ENCODE measurements around the gene CRTAC1. TPM values are rescaled to one million over a fixed set of nuclear protein-coding genes. Genes with fewer than 3 reads are reported as not detected.

The CRTAC1 gene
- polyA plus RNA-seq, 4 donors = 19.1 to 50.5 (median 34.2) TPM

DNA sequence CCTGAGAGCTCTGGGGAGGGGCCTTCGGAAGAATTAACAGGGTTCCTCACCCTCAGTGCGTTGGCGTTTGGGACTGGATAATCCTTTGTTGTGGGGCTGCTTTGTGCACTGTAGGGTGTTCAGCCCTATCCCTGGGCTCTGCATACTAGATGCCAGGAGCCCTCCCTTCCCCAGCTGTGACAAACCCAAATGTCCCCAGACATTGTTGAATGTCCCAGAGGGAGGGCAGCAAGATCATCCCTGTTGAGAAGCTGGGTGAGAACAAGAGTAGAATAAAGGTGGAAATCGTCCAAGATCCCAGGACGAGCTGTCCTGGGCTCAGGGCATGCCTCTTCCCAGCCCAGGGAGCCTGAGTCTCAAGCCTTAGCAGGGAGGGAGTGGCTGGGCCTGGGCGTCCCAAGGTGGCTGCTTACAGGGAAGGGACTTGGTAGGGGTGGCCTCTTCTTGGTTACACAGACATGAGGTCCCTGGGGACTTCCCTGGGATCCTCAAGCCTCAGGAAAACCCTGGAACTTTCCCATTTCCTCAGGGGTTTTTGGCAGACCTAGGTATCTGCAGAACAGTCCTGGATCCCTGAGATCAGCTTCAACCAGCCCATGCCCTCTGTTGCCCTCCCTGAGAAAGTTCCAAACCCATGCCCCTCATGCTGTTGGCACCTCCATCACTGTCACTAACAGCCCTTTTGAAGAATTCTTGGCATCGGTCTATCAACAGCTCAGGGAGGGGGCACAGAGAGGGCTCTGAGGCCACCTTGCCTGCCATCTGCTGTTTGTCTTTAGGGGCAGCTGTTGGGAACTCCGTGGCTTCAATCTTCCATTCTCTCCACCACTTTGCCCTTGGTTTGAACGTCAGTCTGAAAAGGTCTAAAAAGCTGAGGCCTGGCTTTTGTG is 127.0 kb downstream of the CRTAC1 start:
- no peak for DNase-seq (ENCODE audit: low read depth in 4 of 4, low spot score in 3 of 4)

DNA sequence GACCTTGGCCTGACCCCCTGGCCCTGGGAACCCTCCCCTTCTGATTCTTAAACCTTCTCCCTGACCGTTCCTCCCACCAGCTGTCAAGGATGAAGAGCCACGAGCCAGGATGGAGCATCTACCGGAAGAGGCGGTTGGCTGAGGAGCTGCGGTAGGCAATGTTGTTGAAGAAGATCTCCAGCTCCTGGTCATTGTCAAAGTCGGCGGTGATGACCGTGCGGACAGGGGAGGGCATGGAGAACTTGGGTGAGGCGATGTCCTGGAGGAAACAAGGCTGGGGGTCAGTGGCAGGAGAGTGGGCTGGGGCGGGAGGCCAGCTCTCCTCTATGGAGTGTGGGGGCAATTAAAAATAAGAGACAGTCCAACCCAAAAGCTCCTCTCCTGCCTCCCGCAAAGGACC is 129.0 kb downstream of the CRTAC1 start:
- DNase-seq (ENCODE audit: low read depth in 4 of 4, low spot score in 3 of 4) = no peak

DNA sequence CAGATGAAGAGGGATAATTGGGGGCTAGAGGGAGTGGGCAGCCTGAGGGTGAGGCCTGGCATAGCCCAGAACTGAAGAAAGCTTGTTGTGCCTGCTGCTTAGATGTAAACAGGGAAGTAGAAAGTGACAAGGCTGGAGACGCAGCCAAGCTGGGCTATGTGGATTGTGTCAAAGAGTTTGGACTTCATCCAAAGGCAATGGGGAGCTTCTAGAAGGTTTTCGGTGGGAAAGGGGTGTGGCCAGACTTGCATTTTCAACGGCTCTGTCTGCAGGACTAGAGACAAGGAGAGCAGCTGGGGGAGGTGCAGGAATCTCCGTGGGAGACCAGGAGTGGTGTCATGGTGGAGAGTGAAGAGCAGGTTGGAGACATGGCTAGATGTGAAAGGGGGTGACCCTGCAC is 132.0 kb downstream of the CRTAC1 start:
- DNase-seq (ENCODE audit: low read depth in 4 of 4, low spot score in 3 of 4) = no peak

DNA sequence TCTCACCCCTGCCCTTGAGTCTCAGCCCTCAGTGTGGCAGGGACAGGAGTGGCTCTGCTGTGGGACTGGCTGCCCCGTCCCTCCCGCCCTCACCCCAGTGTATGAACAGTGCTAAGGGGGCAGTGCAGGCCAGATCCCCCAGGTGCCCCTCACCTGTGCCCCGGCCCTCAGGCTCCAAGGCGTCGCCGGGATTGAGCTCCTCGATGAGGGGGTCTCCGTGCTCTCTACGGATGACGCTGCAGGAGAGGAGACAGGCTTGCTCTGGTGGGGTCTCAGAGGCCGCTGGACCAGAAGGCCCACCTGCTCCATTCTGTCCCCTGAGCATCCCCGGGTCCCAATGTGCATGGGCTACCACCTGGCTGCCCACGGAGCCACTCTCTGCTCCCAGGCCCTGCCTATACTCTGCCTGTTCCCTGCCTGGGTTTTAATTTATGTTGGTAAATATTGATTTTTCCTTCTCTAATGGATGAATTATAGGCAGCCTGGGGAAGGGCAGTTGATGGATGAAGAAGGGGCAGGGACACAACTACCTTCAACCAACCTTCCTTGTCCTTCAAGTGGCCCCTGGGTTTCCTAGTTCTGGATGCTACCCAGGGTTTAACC is 133.6 kb downstream of the CRTAC1 start:
- DNase-seq (ENCODE audit: low read depth in 4 of 4, low spot score in 3 of 4) = no peak

DNA sequence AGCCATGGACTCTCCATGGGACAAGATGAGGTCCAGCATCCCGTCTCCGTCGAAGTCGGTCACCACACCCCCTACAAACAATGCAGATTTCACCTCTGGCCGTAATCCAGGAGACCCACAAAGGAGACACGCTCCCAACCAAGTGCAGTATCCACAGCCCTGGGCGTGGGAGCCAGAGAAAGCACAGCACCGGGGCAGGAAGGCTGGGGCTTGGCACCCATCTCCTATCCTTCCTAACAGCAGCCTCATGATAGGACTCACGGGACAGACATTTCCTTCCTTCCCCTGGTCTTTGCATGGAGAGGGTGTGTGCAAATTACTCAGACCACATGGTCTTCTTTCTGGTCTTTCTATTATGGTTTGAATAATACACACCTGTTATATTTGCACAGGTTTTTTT is 134.5 kb downstream of the CRTAC1 start:
- DNase-seq (ENCODE audit: low read depth in 4 of 4, low spot score in 3 of 4) = no peak

DNA sequence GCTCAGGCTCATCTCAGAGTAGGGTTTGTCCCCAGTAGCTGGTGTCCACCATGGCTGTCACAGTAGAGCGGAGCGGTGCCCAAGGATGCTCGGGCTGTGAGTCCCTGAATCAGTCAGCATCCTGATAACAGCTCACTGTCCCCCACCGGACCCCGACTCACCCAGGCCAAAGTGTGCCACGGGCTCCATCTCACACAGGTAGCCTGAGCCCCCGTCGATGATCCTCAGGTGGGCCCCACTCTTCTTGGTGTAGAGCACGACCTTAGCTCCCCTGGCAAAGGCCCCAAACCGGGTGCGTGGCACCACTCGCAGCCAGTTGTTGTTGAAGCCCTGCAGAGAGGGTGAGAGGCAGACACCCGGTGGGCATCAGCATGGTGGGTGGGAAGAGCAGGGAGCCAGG is 135.3 kb downstream of the CRTAC1 start:
- no peak for DNase-seq (ENCODE audit: low read depth in 4 of 4, low spot score in 3 of 4)

DNA sequence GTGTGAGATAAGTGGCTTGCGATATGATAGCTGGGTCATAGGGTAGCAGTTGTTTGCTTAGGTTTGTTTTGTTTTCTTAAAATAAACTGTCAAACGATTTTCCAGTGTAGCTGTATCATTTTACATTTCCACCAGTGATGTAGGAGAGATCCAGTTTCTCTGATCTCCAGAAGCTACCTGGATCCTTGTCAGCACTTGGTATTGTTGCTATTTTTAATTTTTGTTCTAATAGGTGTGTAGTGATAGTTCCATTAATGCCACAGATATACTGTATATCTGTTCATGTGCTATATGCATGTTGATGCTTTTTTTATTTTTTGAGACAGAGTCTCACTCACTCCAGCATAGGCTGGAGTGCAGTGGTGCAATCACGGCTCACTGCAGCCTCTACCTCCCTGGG is 136.3 kb downstream of the CRTAC1 start:
- no peak for DNase-seq (ENCODE audit: low read depth in 4 of 4, low spot score in 3 of 4)

DNA sequence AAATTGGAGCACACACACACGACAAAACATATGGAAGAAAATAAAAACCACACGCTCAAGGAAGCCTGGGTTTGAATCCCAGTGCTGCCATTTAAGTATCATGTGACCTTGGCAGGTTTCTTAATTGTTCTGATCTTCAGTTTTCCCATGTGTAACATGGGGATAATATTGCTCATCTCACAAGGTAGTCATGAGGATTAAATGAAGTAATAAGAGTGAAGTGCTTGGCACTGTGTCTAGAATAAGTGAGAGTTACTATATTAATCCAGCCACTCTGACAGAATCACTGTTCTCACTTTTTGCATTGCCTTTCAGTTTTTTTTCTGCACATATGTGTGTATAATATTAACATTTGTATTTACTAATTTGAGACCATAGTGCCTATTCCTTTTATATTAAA is 137.5 kb downstream of the CRTAC1 start:
- no peak for DNase-seq (ENCODE audit: low read depth in 4 of 4, low spot score in 3 of 4)

DNA sequence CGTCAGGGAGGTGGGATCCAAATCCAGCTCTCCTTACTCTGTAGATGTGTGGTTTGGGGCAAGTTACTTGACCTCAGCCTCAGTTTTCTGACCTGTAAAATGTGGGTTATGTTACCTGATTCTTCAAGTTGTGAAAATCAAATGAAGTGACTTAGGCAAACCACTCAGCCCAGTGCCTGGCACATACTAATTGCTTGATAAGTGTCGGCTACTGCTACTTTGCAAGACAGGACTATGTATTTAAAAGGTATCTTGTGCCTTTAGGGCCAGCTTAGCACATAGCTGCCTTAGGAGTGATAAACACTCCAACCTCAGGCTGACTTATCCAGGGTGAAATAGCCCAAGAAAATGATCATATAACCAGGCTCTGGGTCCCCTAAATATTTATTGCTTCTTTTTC is 137.9 kb downstream of the CRTAC1 start:
- DNase-seq (ENCODE audit: low read depth in 4 of 4, low spot score in 3 of 4) = no peak

DNA sequence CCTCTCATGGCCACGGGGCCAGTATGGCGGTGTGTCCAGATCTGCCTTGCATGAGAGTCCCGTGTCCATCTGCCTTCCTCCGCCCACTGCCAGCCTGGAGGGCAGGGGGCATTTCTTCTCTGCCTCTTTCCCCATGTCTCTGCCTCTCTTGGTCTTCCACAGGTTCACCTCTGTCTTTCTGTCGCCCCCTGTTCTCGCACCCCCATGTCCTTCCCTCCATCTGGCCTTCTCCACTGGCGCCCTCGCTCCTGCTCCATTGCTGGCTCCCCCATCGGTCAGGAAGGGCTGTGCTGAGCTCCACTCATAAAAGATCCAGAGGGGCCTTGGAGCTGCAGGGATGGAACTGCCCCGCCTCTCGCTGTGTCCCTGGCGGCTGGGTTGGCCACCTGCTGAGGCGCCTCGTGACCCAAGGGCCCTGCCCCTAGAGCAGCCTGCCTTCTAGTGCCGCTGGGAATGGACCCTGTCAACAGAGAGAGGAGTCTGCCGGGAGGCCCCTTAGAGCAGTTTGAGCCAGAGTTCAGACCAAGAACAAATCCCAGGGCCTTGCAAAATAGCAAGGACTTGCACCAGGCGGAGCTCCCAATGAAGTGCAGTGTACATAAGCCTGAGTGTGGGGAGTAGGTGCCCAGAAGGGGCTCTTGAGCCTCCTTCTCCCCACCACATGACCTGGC is 138.8 kb downstream of the CRTAC1 start:
- no peak for DNase-seq (ENCODE audit: low read depth in 4 of 4, low spot score in 3 of 4)

DNA sequence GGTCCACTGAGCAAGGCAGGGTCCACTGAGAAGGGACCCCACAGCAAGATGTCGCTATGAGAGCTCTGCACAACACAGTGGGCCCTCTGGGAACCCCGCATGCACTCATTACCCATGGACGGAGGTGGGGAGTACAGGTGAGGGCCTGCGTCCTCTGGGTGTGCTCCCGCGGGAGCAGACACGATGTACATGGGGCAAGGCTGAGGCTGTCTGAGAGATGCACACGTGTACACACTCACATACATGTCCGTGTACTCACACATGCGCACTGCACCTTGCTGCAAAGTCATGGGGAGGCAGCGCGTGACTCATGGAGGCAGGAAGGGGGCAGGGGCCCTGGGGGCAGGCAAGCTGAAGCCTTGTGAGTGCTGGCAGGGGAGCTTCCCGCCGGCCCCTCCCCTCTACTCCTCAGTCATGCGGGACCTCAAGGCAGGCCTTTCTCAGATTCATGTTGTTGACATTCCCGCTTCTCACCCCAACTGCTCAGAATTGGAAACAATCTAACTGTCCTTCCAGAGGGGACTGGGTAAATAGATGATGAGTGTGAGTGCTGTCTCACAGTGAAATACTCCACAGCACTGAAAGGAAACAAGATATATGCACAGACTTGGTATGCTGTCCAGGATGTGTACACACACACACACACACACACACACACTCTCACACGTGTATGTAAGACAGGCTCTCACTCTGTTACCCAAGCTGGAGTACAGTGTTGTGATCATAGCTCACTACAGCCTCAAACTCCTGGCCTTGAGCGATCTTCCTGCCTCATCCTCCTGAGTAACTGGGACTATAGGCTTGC is 140.8 kb downstream of the CRTAC1 start:
- peak in 3 of 4 donors; percentile 43 to 50 (median 44) for DNase-seq (ENCODE audit: low read depth in 4 of 4, low spot score in 3 of 4)

DNA sequence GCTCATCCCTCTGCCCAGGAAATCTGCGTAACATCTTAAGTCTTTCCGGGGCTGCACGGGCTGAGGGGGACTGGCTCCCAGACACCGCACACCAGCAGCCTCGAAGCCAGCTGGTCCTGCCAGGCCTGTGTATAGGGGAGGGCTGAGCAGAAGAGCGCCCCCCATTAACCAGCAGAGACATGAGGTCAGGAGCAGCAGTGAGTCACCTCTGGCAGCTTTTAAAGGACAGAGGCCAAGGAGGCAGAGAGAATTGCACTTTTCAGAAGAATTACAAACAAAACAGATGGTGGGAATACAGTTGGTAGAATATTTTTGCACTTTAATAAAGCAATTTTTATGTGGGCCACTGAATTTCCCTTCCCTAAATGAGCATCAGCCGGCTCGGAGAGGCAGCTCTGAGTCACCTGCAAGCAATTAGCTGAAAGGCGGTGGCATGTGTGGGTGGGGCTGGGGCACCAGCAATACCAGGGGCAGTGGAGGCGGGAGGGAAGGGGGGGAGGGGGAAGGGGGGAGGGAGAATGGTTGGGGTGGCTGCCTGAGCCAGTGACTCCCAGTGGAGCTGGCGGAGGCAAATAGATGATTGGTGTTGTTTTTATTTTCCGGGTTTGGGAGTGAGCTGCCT is 141.7 kb downstream of the CRTAC1 start:
- peak in 1 of 4 donors; percentile 14 for DNase-seq (ENCODE audit: low read depth in 4 of 4, low spot score in 3 of 4)

DNA sequence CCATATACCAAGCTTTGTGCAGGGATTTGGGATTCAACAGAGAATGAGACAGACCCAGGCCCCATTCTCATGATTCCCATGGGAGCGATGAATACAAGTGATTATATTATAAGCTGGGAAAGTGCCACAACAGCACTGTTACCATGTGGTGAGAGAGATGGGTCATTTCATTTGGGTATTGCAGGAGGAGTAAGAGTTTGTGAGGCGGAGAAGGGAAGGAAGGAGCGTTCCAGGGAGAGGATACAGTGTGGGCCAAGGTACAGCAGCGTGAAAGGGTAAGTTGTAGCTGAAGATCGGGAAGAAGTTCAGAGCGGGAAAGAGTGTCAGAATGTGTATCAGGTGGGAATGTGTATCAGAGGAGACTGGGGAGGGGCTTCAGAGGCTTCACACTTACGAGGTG is 142.3 kb downstream of the CRTAC1 start:
- no peak for DNase-seq (ENCODE audit: low read depth in 4 of 4, low spot score in 3 of 4)

DNA sequence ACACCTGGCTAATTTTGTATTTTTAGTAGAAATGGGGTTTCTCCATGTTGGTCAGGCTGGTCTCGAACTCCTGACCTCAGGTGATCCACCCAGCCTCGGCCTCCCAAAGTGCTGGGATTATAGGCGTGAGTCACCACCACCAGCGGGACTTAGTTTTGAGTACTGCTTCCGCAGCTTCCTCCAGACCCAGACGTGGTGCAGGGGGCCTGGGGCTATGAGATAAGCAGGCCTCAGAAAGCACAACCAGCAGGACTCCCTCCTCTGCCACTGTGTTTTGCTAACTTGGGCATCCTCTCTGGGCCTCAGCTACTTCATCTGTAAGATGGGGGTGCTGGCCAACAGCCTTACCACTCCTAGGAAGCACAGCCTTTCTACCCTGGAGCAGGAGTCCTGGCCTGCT is 143.0 kb downstream of the CRTAC1 start:
- DNase-seq (ENCODE audit: low read depth in 4 of 4, low spot score in 3 of 4) = no peak

DNA sequence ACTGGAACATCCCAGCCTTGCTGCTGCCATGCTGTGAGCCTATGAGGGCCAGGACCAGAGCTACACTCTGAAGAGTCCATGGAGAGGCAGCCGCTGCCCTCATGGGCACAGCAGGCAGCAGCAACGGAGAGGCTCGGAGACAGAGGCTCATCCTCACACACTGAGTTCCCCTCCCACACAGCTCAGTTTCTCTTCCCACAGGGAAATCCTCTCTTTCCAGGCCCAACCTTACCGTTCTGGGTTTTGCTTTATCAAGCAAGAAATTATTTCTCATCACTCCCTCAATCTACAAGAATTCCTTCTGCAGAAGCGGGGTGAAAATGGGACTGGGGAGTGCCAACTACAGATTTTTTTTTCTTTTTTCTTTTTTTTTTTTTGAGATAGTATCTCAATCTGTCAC is 144.1 kb downstream of the CRTAC1 start:
- DNase-seq (ENCODE audit: low read depth in 4 of 4, low spot score in 3 of 4) = no peak

DNA sequence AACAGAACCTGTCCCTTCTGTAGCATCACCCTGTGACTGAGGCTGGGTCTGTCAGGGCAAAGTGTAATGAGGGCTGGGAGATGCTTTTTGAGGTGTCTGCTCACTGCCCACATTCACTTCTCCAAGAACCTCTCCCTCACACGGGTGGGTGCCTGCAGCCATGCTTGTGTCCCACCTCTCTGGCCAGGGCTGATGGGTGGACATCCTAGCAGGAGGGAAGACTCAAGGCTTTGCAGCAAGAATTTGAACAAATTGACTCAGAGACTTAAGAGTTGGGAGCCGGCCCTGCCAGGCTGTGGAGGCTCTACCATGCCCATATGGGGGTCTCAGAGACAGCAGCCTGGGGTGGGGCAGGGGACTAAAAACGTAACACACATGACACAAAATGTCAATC is 147.3 kb downstream of the CRTAC1 start:
- DNase-seq (ENCODE audit: low read depth in 4 of 4, low spot score in 3 of 4) = no peak

DNA sequence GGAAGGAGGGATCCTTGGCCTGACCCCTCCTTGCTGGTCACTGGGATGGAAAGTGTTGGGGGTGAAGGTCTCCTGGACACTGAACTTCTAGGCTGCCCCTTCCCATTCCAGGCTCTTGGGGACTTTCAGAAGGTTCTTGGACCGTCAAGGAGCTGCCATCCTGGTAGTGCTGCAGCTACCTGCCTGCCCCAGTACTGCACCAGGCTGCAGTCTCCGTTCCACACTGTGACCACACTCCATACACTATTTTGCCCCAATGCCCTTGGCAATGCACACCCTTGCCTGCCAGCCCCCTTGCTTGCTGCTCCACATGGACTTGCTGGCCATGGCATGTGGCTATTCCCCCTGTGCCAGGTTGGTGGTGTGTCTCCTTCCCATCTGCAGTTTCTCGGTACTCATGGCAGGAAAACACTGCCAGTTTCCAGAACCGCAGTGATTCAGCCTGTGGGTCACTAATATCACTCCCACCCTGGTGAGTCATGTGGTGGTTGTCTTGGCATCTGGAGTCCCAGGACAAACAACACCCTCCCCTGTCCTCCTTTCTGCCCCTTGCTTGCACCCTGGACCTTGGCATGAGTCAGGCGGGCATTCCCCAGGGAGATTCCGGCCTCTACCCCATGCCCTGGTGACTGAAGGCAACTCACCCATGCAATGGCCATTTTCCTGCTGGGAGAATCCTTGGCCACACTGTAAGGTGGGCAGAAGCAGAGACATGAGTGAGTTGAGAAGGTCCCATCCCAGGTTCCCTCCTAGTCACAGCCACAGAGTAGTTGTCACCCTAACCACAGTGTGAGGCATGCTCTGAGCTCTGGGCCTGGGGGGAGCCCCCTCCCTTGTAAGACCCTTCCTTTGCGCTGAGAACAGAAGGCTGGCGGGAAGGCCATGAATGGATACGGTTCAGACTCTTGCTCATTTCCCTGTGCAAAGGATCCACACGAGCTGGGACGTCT is 148.0 kb downstream of the CRTAC1 start:
- DNase-seq (ENCODE audit: low read depth in 4 of 4, low spot score in 3 of 4) = no peak

DNA sequence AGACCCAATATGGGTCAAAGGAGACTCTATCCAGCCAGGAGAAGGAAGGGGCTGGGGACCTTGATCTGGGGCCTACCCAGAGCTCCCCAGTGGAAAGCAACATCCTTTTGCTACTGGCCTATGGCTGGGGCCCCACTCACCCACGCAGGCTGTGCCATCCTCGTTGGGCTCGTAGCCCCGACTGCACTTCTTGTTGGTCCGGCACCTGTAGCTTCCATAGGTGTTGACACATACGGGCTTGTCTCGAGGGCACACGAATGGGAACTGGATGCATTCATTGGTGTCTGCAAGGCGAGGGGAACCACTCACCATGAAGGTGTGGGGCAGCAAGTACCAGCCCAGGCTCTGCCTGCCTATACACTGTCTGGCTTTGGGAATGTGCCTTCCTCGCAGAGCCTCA is 150.3 kb downstream of the CRTAC1 start:
- DNase-seq (ENCODE audit: low read depth in 4 of 4, low spot score in 3 of 4) = no peak

DNA sequence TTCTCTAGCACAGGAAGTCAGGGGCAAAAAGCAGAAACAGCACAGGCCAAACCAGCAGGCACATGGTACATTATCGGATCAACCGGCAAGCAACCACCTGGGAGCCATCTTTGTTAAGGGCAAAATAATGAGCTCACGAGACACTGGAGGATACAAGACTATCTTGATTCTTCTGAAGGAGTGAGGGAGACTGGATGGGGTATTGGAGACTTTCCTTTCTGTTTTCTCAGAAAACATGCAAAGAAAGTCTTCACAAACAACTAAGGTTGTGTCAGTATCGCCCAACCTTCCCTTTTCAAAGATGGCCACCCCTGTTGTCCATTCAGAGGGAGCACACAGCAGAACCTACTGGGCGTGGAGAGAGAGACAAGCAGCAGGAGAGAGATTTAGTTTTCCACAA is 151.2 kb downstream of the CRTAC1 start:
- no peak for DNase-seq (ENCODE audit: low read depth in 4 of 4, low spot score in 3 of 4)
